Fibroblast of upper back skin (primary cell): ENCODE results near the gene USP8.

Experiments used
- DNase-seq: peaks from one replicate; pipeline ENCODE4 v3.0.0-alpha.2; 2013

USP8 gene

GRCh38 chr15:50546566-50546965 lies 122.4 kb downstream of the USP8 start, which contains the start of gene USP50:
TSS of gene USP50 (minus strand) at chr15:50546666. CDS start at chr15:50546525, 141 bp downstream.
- no peak for DNase-seq

DNA sequence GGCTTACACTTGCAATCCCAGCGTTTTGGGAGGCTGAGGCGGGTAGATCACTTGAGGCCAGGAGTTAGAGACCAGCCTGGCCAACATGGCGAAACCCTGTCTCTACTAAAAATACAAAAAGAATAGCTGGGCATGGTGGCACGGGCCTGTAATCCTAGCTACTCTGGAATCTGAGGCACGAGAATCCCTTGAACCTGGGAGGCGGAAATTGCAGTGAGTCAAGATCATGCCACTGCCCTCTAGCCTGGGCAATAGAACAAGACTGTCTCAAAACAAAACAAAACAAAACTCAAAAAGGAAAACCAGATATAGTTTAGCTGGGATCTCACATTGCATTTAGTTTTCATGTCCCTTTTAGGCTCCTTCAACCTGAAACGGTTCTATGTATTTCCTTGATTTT lies 125.1 kb downstream of the USP8 start:
- DNase-seq = no peak

GRCh38 chr15:50552238-50552637 lies 128.0 kb downstream of the USP8 start:
- DNase-seq = no peak

GRCh38 chr15:50556642-50557371 lies 132.6 kb downstream of the USP8 start:
- DNase-seq = no peak

DNA sequence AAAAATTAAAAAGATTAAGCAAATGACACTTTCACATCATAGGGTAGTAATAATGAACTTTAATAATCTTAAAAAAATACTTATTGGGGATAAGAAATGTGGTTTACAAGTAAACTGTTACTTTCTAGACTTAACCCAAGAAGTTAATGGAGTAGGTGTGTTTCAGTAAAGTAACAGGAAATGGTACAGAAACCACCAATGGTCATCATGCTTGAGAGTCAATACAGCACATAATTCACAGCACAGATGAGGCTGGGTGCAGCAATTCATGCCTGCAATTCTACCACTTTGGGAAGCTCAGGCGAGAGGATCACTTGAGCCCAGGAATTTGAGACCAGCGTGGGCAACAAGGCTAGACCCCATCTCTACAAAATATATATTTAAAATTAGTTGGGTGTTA lies 133.8 kb downstream of the USP8 start:
- no peak for DNase-seq

GRCh38 chr15:50562735-50563640 lies 138.8 kb downstream of the USP8 start:
- peak; percentile 41 for DNase-seq

DNA sequence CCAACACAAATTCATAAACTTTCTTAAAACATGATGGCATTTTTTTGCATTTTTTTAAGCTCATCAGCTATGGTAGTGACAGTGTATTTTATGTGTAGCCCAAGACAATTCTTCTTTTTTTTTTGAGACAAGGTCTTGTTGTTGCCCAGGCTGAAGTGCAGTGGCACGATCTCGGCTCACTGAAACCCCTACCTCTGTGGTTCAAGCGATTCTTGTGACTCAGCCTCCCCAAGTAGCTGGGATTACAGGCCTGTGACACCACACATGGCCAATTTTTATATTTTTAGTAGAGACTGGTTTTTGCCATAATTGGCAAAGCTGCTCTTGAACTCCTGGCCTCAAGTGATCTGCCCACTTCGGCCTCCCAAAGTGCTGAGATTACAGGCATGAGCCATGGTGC lies 139.6 kb downstream of the USP8 start:
- no peak for DNase-seq
